Right cardiac atrium (tissue), 5 donors: ENCODE data around the gene ACOX3. TPM values are rescaled to one million over a fixed set of nuclear protein-coding genes. Genes with fewer than 3 reads are reported as not detected.
A peak's percentile ranks its signal among the peaks of the same experiment; 100 is the strongest.

Experiments
- ATAC-seq, 2 donors: fragments of 200-7000 bp; cut with Tn5 transposase; one replicate each; pipeline versions ENCODE4 v1.8.0 to v1.9.1; 2020; ENCODE audit warnings: moderate library complexity in 2 of 2, mild to moderate bottlenecking in 1 of 2
- DNase-seq, 3 donors: peaks; one replicate each; pipeline ENCODE4 v3.0.0-alpha.2; 2020
- H3K27ac ChIP-seq: one replicate; pipeline ENCODE4 v1.5.1; 2013; ENCODE audit warnings: mild to moderate bottlenecking, low read length, control low read depth, moderate library complexity
- H3K27me3 ChIP-seq: one replicate; pipeline ENCODE4 v1.6.1; 2013; ENCODE audit not compliant: control insufficient read depth, insufficient read depth
- H3K4me1 ChIP-seq: one replicate; pipeline ENCODE4 v1.6.1; 2013; ENCODE audit warnings: low read length; ENCODE audit not compliant: control insufficient read depth, insufficient read depth
- H3K4me3 ChIP-seq: one replicate; pipeline ENCODE4 v1.5.1; 2013; ENCODE audit warnings: low read length, control low read depth
- H3K9me3 ChIP-seq: one replicate; pipeline ENCODE4 v1.6.1; 2013; ENCODE audit warnings: low read length; ENCODE audit not compliant: control insufficient read depth
- WGBS: extraction: QIAGEN DNeasy Blood & Tissue Kit; methylation state at CpG from one replicate; pipeline ENCODE4 v1.1.7; 2013; 5-methylcytosine and 5-hydroxymethylcytosine counted together
- intact Hi-C, 4 donors: fragments of 100-400 bp; cut with DNase I; formaldehyde crosslinking; loops; one replicate each; pipeline versions ENCODE4 v1.11.0 to v1.14.0; 2022 to 2023
- polyA plus RNA-seq: library from polyadenylated mRNA; stranded (reverse); fragments of 200-250 nt; gene quantifications from one replicate; pipeline ENCODE4 v1.2.3, GENCODE V29; 2013
- total RNA-seq, 4 donors: library from RNA; stranded (reverse); fragmentation: NEBNext Ultra II Directional; extraction: Animal tissue kit (Norgen Biotek cat#: 25700); gene quantifications; one replicate each; pipeline ENCODE4 v1.2.1, GENCODE V29; 2021
- donor health status: healthy with polysubstance abuse.
- donor health status: DM: no; HTN: yes; CAD: no.
- donor health status: DM: no; HTN: no; CAD: no.
- donor health status: DM: no; HTN: yes; CAD: no; lungs with severe emphysema.
- donor health status: DM: yes; HTN: yes; CAD: no.

Gene ACOX3
- total and polyA plus RNA-seq, 5 donors: 25.7 to 94.8 (median 54.3) TPM

DNA sequence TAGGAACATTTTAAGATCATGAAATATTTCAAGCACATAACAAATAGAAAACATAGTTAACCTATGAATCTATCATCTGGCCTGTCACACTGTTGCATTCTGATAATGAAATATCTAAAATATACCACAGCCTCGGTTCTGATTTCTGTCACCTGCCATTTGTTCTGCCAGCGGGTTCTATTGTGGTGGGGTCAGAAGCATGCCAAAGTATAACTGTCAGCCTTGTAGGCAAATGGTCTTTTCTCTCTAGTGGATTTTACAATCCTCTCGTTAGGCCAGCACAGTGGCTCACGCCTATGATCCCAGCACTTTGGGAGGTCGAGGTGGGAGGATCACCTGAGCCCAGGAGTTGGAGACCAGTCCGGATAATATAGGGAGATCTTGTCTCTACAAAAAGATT is 123.0 kb downstream of the ACOX3 start:
- H3K27me3 ChIP-seq: no peaks in the 10 kb centered on the region
- no peak for DNase-seq
- peaks cover 17% of the 10 kb centered on the region for H3K4me1 ChIP-seq
- H3K27ac ChIP-seq: no peak overlapping the region
- WGBS: 79% methylated on average over 6 of the region's 6 CpGs
- ATAC-seq: no peak
- no peak overlapping the region for H3K4me3 ChIP-seq
- no peaks in the 10 kb centered on the region for H3K9me3 ChIP-seq
- intact Hi-C loops: no loop called here

DNA sequence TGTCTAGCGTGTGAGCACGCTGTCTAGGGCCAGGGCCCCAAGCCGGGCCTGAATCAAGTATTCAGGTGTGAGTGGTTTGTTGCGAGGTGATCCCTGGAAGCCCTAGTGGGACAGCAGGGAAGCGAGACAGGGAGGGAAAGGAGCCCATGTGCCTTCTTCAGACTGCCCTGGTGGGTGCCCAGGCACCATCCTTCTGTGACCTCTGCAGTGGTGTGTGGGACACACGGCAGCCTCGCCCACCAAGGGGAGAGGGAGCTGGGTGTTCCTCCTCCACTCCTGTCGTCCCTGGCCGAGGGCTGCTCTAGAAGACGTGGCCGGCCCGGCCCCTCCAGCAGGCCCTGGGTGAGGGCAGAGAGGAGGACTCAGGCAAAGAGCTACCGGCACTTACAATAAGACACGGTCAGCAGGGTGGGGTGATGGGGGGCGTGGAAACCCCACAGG is 123.6 kb downstream of the ACOX3 start:
- intact Hi-C loops: no loop called here
- WGBS: 89% methylated on average over 15 of the region's 15 CpGs
- Histone ChIP-seq H3K9me3 (no peaks in the 10 kb centered on the region), H3K27ac (no peak overlapping the region), H3K4me1 (peaks cover 17% of the 10 kb centered on the region), H3K27me3 (no peaks in the 10 kb centered on the region), H3K4me3 (no peak overlapping the region)
- ATAC-seq (no peak), DNase-seq (peak in 1 of 3 donors; percentile 58)

Other genes starting within 250 kb of the ACOX3 start
- gene SH3TC1, start 241.4 kb downstream of the ACOX3 start, total RNA-seq: 10 to 100 TPM in 3 of 4 donors, 1 to 10 TPM in 1; 6.6 to 17.1 (median 11.1) TPM
- gene SH3TC1, start 241.4 kb downstream of the ACOX3 start, polyA plus RNA-seq: 5.4 TPM
- gene HTRA3, start 171.0 kb downstream of the ACOX3 start, total RNA-seq: 100 to 1,000 TPM in 2 of 4 donors, 10 to 100 TPM in 2; 52.8 to 133 (median 96.0) TPM
- gene HTRA3, start 171.0 kb downstream of the ACOX3 start, polyA plus RNA-seq: 80.6 TPM
- 10 to 100 TPM; 10.2 to 12.9 (median 12.5) TPM for gene TRMT44, start 54 bp upstream of the ACOX3 start, total RNA-seq
- 7.6 TPM for gene TRMT44, start 54 bp upstream of the ACOX3 start, polyA plus RNA-seq
- under 1 TPM in 1 of 4 donors, not detected in 3; 0.12 TPM for gene GPR78, start 139.7 kb upstream of the ACOX3 start, total RNA-seq
- gene GPR78, start 139.7 kb upstream of the ACOX3 start, polyA plus RNA-seq: 0.09 TPM
- 1 to 10 TPM in 3 of 4 donors, under 1 TPM in 1; 0.34 to 1.3 (median 1.1) TPM for gene CPZ, start 152.0 kb upstream of the ACOX3 start, total RNA-seq
- gene CPZ, start 152.0 kb upstream of the ACOX3 start, polyA plus RNA-seq: 1.5 TPM